Gastrocnemius medialis (tissue), 4 donors: Measurements from ENCODE around the gene LMCD1.

Source experiments
- CTCF ChIP-seq, 5 experiments: fragments of 450-650 bp in 3 of 5; fragments of 200-600 bp in 2 of 5; sonication (generic) in 2 of 5; IDR thresholded peaks in 4 of 5; conservative IDR thresholded peaks in 1 of 5; 1 replicate in 4 of 5; 2 replicates in 1 of 5; pipeline ENCODE4 v1.5.1; 2016 to 2019; ENCODE audit warnings: antibody characterized with exemption in 5 of 5, mild to moderate bottlenecking in 3 of 5, moderate library complexity in 3 of 5
- POLR2A ChIP-seq, 2 donors: fragments of 450-650 bp; IDR thresholded peaks; one replicate each; pipeline ENCODE4 v1.6.1; 2017; ENCODE audit warnings: antibody characterized with exemption in 2 of 2, mild to moderate bottlenecking in 2 of 2, moderate library complexity in 2 of 2

DNA sequence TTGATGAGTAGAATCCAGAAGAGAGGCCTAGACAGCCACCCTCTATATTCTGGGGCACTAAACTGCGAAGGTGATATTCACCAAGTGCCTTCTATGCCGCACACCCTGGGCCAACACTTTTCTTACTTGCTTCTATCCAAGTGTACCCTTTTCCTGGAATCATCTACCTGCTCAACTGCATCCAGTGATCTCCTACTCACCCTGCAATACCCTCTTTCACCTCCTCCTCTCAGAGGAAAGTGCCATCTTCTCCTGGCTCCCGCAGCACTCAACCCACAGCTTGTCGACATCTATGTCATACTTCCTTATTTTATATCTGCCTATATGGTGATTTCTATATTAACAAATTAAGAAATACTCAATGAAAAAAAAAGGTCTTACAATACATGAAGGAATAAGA lies 28.6 kb upstream of the LMCD1 start:
- no peak for TF ChIP-seq CTCF (IDR thresholded peaks at IDR 0.05 in 4 of 5, conservative IDR thresholded peaks at IDR 0.05 in 1 of 5)
- no peak for TF ChIP-seq POLR2A (IDR thresholded peaks at IDR 0.05)
